IMR-90 (cell line): Measurements from ENCODE around the gene SIPA1L3. TPM values are rescaled to one million over a fixed set of nuclear protein-coding genes. Genes with fewer than 3 reads are reported as not detected.

Source experiments
- ATAC-seq: fragments of 200-7000 bp; cut with Tn5 transposase; 2 replicates; pipeline ENCODE4 v1.9.1; 2020; ENCODE audit warnings: low read depth, mild to moderate bottlenecking, moderate library complexity
- BruUV-seq: library from RNA; stranded (reverse); fragments of 400-500 nt; replicated peaks from 2 replicates; lab custom pipeline; 2021; lab: Mats Ljungman, UMichigan
- CTCF ChIA-PET: fragments of 300-600 bp; formaldehyde crosslinking; extraction: SDS; loops from one replicate; lab custom pipeline; 2021; ENCODE audit warnings: antibody characterized with exemption; lab: Yijun Ruan, JAX
- POLR2A ChIA-PET: fragments of 300-600 bp; sonication (Branson Sonifier 250); formaldehyde crosslinking; loops from one replicate; lab custom pipeline; 2022; ENCODE audit warnings: antibody characterized with exemption; ENCODE audit not compliant: unreplicated experiment; lab: Charles Lee
- DNase-seq: peaks from one replicate; pipeline ENCODE4 v3.0.0; 2013
- H2AFZ ChIP-seq: replicated peaks from 2 replicates; pipeline ENCODE3; 2013; ENCODE audit warnings: low read length, mild to moderate bottlenecking; ENCODE audit not compliant: poor library complexity
- H2AK5ac ChIP-seq: 2 replicates; pipeline ENCODE4 v1.6.1; 2013; ENCODE audit warnings: low read depth, low read length, inconsistent platforms
- H2AK9ac ChIP-seq: replicated peaks from 2 replicates; pipeline ENCODE3; 2013; ENCODE audit warnings: mild to moderate bottlenecking, low read depth, low read length, moderate library complexity; ENCODE audit not compliant: poor library complexity
- H2BK120ac ChIP-seq: 2 replicates; pipeline ENCODE4 v1.6.1; 2013; ENCODE audit warnings: low read depth, low read length, inconsistent platforms
- H2BK15ac ChIP-seq: 3 replicates; pipeline ENCODE4 v1.6.1; 2013; ENCODE audit warnings: low read depth, low read length, inconsistent platforms
- H2BK20ac ChIP-seq: 2 replicates; pipeline ENCODE4 v1.6.1; 2013; ENCODE audit warnings: low read depth, mild to moderate bottlenecking, inconsistent platforms, low read length, moderate library complexity
- H2BK5ac ChIP-seq: 2 replicates; pipeline ENCODE4 v1.6.1; 2013; ENCODE audit warnings: mild to moderate bottlenecking, low read depth, low read length, inconsistent platforms; ENCODE audit not compliant: poor library complexity, severe bottlenecking
- H3K14ac ChIP-seq: replicated peaks from 2 replicates; pipeline ENCODE4 v1.6.1; 2013; ENCODE audit warnings: low read depth, low read length, inconsistent platforms
- H3K18ac ChIP-seq: 2 replicates; pipeline ENCODE4 v1.6.1; 2013; ENCODE audit warnings: low read depth, low read length, control low read depth
- H3K23ac ChIP-seq: 2 replicates; pipeline ENCODE4 v1.6.1; 2013; ENCODE audit warnings: low read depth, low read length, inconsistent platforms
- H3K27ac ChIP-seq: 2 replicates; pipeline ENCODE4 v1.5.1; 2013; ENCODE audit warnings: mild to moderate bottlenecking, control low read depth, low read length; ENCODE audit not compliant: insufficient read depth
- H3K27me3 ChIP-seq: 2 replicates; pipeline ENCODE4 v1.6.1; 2013; ENCODE audit warnings: low read length; ENCODE audit not compliant: control insufficient read depth, insufficient read depth
- H3K36me3 ChIP-seq: 2 replicates; pipeline ENCODE4 v1.6.1; 2013; ENCODE audit warnings: low read length, mixed read lengths; ENCODE audit not compliant: control insufficient read depth, insufficient read depth
- H3K4ac ChIP-seq: 2 replicates; pipeline ENCODE4 v1.6.1; 2013; ENCODE audit warnings: low read depth, low read length, inconsistent platforms
- H3K4me1 ChIP-seq: 2 replicates; pipeline ENCODE4 v1.6.1; 2013; ENCODE audit warnings: low read length, mixed read lengths; ENCODE audit not compliant: control insufficient read depth, insufficient read depth
- H3K4me2 ChIP-seq: 2 replicates; pipeline ENCODE4 v1.6.1; 2013; ENCODE audit warnings: low read depth, mild to moderate bottlenecking, control low read depth, low read length, moderate library complexity
- H3K4me3 ChIP-seq: 2 replicates; pipeline ENCODE4 v1.5.1; 2013; ENCODE audit warnings: low read depth, mild to moderate bottlenecking, control low read depth, low read length, moderate library complexity; ENCODE audit not compliant: insufficient read depth
- H3K56ac ChIP-seq: 2 replicates; pipeline ENCODE4 v1.6.1; 2013; ENCODE audit warnings: low read length, inconsistent platforms; ENCODE audit not compliant: insufficient read depth; ENCODE audit errors: extremely low read depth
- H3K79me1 ChIP-seq, 2 experiments: 2 replicates each; pipeline ENCODE4 v1.6.1; 2013; ENCODE audit warnings: low read length in 2 of 2, inconsistent platforms in 1 of 2, low read depth in 1 of 2
- H3K9ac ChIP-seq: 2 replicates; pipeline ENCODE4 v1.6.1; 2013; ENCODE audit warnings: low read depth, low read length, control low read depth
- H3K9me1 ChIP-seq: 2 replicates; pipeline ENCODE4 v1.6.1; 2013; ENCODE audit warnings: low read length, inconsistent platforms; ENCODE audit not compliant: insufficient read depth
- H3K9me3 ChIP-seq: 2 replicates; pipeline ENCODE4 v1.6.1; 2013; ENCODE audit warnings: low read length; ENCODE audit not compliant: control insufficient read depth, insufficient read depth
- H4K20me1 ChIP-seq: 2 replicates; pipeline ENCODE4 v1.6.1; 2013; ENCODE audit warnings: low read length, inconsistent platforms; ENCODE audit not compliant: insufficient read depth
- H4K5ac ChIP-seq: 2 replicates; pipeline ENCODE4 v1.6.1; 2013; ENCODE audit warnings: mild to moderate bottlenecking, low read depth, low read length, control low read depth
- H4K8ac ChIP-seq, 2 experiments: 2 replicates each; pipeline ENCODE4 v1.6.1; 2013; ENCODE audit warnings: low read depth in 2 of 2, low read length in 2 of 2, control low read depth in 1 of 2, inconsistent platforms in 1 of 2
- H4K91ac ChIP-seq: 2 replicates; pipeline ENCODE4 v1.6.1; 2013; ENCODE audit warnings: low read depth, low read length, inconsistent platforms; ENCODE audit not compliant: insufficient read depth
- CEBPB ChIP-seq: IDR thresholded peaks from 2 replicates; pipeline ENCODE4 v1.6.1; 2012; ENCODE audit warnings: low read depth, low read length, improper control_type of control experiment
- MAFK ChIP-seq: IDR thresholded peaks from 2 replicates; pipeline ENCODE4 v1.6.1; 2012; ENCODE audit warnings: low read depth, low read length, improper control_type of control experiment
- RAD21 ChIP-seq: IDR thresholded peaks from 2 replicates; pipeline ENCODE4 v1.6.1; 2012; ENCODE audit warnings: low read length, improper control_type of control experiment
- SMC3 ChIP-seq: fragments of 150-350 bp; IDR thresholded peaks from 2 replicates; pipeline ENCODE4 v1.6.1; 2016; ENCODE audit warnings: low read depth, mild to moderate bottlenecking, antibody characterized with exemption, low read length, moderate library complexity
- WGBS, 2 experiments: methylation state at CpG; one replicate each; pipeline versions ENCODE4 v1.1.5 to v1.1.7; 2013; ENCODE audit warnings: missing lambda C conversion rate in 2 of 2; ENCODE audit not compliant: insufficient read length in 1 of 2; ENCODE audit errors: extremely low coverage in 2 of 2; 5-methylcytosine and 5-hydroxymethylcytosine counted together
- dilution Hi-C: fragments of 300-500 bp; cut with HindIII; formaldehyde crosslinking; loops from one replicate; pipeline ENCODE4 v1.14.3; 2018; ENCODE audit warnings: low sequenced_read_pairs; ENCODE audit not compliant: unreplicated experiment
- in situ Hi-C: fragments of 300-500 bp; cut with MboI; formaldehyde crosslinking; loops from 3 replicates; pipeline ENCODE4 v1.14.3; 2019; ENCODE audit warnings: low sequenced_read_pairs, inconsistent platforms, mixed read lengths
- intact Hi-C: fragments of 100-400 bp; cut with micrococcal nuclease; formaldehyde crosslinking; loops from 2 replicates; pipeline ENCODE4 v1.10.0; 2022
- polyA plus RNA-seq, 3 experiments: library from polyadenylated mRNA; depleted of rRNA; stranded (reverse); fragments of >200 nt; gene quantifications; 2 replicates each; pipeline ENCODE4 v1.2.3, GENCODE V29; 2012; ENCODE audit warnings: low replicate concordance in 1 of 3
- total RNA-seq: library from RNA; depleted of rRNA; stranded (reverse); fragments of >200 nt; gene quantifications from 2 replicates; pipeline ENCODE4 v1.2.3, GENCODE V29; 2012

The SIPA1L3 gene
- total and polyA plus RNA-seq, 2 of the 4 experiments (the other 2 are of a cell fraction): 4.1 to 9.4 TPM

- peak overlapping the region; percentile 84 for H3K4me3 ChIP-seq
- ChIA-PET CTCF (interaction anchor here (0.6 to 1.6 kb wide), 5 partner anchors 23 to 95 kb away, joined by 3 to 4 read pairs (median 3); no protein-coding TSS in a partner anchor), POLR2A (interaction anchor here (0.5 to 2.0 kb wide), 3 partner anchors 95 to 301 kb away, joined by 3 to 7 read pairs (median 6); no protein-coding TSS in a partner anchor)
- no peaks in the 10 kb centered on the region for H3K27me3 ChIP-seq
- H2BK5ac ChIP-seq: peak overlapping the region; percentile 28
- peak overlapping the region; percentile 11; the same call in 1 of the 2 replicates for H2BK120ac ChIP-seq
- no peak overlapping the region for H4K5ac ChIP-seq
- H2AFZ ChIP-seq: peak overlapping the region; percentile 100
- H3K4me1 ChIP-seq: peaks cover 5% of the 10 kb centered on the region; the same call in 1 of the 2 replicates
- DNase-seq (no peak), ATAC-seq (no peak)
- H3K56ac ChIP-seq: peak overlapping the region; percentile 50; the same call in 1 of the 2 replicates
- H3K9me1 ChIP-seq: peaks cover 10% of the 10 kb centered on the region; the same call in 1 of the 2 replicates
- peak overlapping the region; percentile 99 for H3K23ac ChIP-seq
- H3K27ac ChIP-seq: no peak overlapping the region; the same call in 1 of the 2 replicates
- peak overlapping the region; percentile 25; the same call in 1 of the 2 replicates for H4K91ac ChIP-seq
- H3K36me3 ChIP-seq: no peaks in the 10 kb centered on the region
- in situ Hi-C loops (loop anchor here (5.0 kb wide), 1 partner anchor 189 kb away; no protein-coding TSS in a partner anchor), dilution Hi-C loops (no loop called here), intact Hi-C loops (loop anchor here (1.0 to 2.0 kb wide), 3 partner anchors 23 to 95 kb away; no protein-coding TSS in a partner anchor)
- H3K4me2 ChIP-seq: peak overlapping the region; percentile 94
- peaks cover 11 to 55% of the 10 kb centered on the region in 2 experiments; a peak in 3 of 4 replicates for H3K79me1 ChIP-seq
- H4K20me1 ChIP-seq: peaks cover 20% of the 10 kb centered on the region
- peak overlapping the region; percentile 3; the same call in 1 of the 2 replicates for H3K18ac ChIP-seq
- peak overlapping the region; percentile 68 for H3K9ac ChIP-seq
- TSS peak; percentile 28 for BruUV-seq
- TF ChIP-seq RAD21 (0 out of 2 replicates have a peak, but pooled peaks have one; percentile 2), MAFK (no peak), CEBPB (no peak), SMC3 (no peak)
- 13% methylated on average over 6 of the region's 13 CpGs; no CpG with 5 or more reads in 1 of the 2 experiments for WGBS, 2 experiments
- peak overlapping the region; percentile 3 to 81; a peak in 2 of 4 replicates for H4K8ac ChIP-seq
- peak overlapping the region; percentile 74 for H2AK9ac ChIP-seq
- peak overlapping the region; percentile 12; the same call in 1 of the 2 replicates for H2AK5ac ChIP-seq
- peak overlapping the region; percentile 95 for H3K14ac ChIP-seq
- no peaks in the 10 kb centered on the region for H3K9me3 ChIP-seq
- peak overlapping the region; percentile 29; the same call in 1 of the 3 replicates for H2BK15ac ChIP-seq
- H3K4ac ChIP-seq: peak overlapping the region; percentile 44
- H2BK20ac ChIP-seq: 0 out of 2 replicates have a peak overlapping the region, but pooled peaks have one; percentile 14
Measured at GRCh38 chr19:37907735-37908455, 887 bp downstream of the SIPA1L3 start.
